ENCODE results near the gene LRRN2. TPM values are rescaled to one million over a fixed set of nuclear protein-coding genes. Genes with fewer than 3 reads are reported as not detected.

Gene LRRN2
- total and polyA plus RNA-seq, 9 of the 15 experiments (the other 6 are each of a cell fraction or from before 2014, with no cell fraction given): 0.05 TPM; not detected in 8

DNA sequence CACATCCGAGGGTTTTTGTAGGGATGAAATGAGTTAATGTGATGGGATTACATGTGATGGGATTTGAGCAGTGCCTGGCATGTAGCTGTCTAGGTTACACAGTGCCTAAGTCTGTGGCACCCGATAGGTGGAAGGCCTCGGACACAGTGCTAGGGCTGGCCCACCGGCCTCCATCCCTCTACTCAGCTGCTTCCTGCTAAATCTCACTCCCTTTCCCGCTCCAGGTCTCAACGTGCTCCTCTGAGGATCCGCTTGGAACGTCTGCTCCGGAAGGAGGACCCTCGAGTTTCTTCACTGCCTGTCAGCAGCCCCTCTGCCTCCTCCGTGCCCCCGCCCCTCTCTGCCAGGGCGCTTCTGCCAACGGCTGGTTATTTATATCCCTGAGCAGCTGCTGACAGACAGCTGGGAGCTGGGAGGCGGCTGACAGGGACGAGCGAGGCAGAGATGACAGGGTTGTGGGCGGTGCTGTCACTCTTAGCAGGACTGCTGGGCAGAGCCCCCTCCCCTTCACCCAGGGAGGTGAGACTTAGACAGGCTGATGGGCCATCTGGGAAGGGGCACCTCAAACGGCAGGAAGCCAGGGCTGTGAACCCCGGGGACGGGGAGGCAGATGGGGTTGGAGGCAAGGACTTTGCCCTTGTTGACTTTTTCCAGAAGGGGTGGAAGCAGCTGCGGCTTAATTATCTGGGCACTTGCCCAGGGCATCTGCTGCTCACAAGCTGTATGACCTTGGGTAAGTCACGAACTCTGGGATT, 26.6 kb upstream of the LRRN2 start (continued):
- TF ChIP-seq, protein P1, sequence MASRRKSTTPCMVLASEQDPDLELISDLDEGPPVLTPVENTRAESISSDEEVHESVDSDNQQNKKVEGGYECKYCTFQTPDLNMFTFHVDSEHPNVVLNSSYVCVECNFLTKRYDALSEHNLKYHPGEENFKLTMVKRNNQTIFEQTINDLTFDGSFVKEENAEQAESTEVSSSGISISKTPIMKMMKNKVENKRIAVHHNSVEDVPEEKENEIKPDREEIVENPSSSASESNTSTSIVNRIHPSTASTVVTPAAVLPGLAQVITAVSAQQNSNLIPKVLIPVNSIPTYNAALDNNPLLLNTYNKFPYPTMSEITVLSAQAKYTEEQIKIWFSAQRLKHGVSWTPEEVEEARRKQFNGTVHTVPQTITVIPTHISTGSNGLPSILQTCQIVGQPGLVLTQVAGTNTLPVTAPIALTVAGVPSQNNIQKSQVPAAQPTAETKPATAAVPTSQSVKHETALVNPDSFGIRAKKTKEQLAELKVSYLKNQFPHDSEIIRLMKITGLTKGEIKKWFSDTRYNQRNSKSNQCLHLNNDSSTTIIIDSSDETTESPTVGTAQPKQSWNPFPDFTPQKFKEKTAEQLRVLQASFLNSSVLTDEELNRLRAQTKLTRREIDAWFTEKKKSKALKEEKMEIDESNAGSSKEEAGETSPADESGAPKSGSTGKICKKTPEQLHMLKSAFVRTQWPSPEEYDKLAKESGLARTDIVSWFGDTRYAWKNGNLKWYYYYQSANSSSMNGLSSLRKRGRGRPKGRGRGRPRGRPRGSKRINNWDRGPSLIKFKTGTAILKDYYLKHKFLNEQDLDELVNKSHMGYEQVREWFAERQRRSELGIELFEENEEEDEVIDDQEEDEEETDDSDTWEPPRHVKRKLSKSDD (conservative IDR thresholded peaks at IDR 0.05; ENCODE audit: low read length): 0 out of 2 replicates have a peak, but pooled peaks have one; percentile 3
- TF ChIP-seq, protein P2, sequence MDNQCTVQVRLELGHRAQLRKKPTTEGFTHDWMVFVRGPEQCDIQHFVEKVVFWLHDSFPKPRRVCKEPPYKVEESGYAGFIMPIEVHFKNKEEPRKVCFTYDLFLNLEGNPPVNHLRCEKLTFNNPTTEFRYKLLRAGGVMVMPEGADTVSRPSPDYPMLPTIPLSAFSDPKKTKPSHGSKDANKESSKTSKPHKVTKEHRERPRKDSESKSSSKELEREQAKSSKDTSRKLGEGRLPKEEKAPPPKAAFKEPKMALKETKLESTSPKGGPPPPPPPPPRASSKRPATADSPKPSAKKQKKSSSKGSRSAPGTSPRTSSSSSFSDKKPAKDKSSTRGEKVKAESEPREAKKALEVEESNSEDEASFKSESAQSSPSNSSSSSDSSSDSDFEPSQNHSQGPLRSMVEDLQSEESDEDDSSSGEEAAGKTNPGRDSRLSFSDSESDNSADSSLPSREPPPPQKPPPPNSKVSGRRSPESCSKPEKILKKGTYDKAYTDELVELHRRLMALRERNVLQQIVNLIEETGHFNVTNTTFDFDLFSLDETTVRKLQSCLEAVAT (IDR thresholded peaks at IDR 0.05): no peak
- TF ChIP-seq PBX2 (CRISPR knock-in tag; IDR thresholded peaks at IDR 0.05; ENCODE audit: low read depth) (no peak), PBX2 (tag; conservative IDR thresholded peaks at IDR 0.05; ENCODE audit: low read depth) (peak; percentile 65), SRSF3 (IDR thresholded peaks at IDR 0.05; ENCODE audit: insufficient read depth, low read length) (0 out of 2 replicates have a peak, but pooled peaks have one; percentile 69), TFAP4 (CRISPR knock-in tag; IDR thresholded peaks at IDR 0.05; ENCODE audit: borderline replicate concordance) (peak; percentile 69; the same call in 1 of the 2 replicates), ADNP (tag; IDR thresholded peaks at IDR 0.05) (peak; percentile 96), TOE1 (IDR thresholded peaks at IDR 0.05; ENCODE audit: borderline replicate concordance) (no peak), TOE1 (CRISPR knock-in tag; IDR thresholded peaks at IDR 0.05; ENCODE audit: borderline replicate concordance, low read depth) (no peak), ZNF134 (CRISPR knock-in tag; conservative IDR thresholded peaks at IDR 0.05) (peak; percentile 81), HDGF (IDR thresholded peaks at IDR 0.05) (0 out of 2 replicates have a peak, but pooled peaks have one; percentile 12)
- TF ChIP-seq, protein P3, sequence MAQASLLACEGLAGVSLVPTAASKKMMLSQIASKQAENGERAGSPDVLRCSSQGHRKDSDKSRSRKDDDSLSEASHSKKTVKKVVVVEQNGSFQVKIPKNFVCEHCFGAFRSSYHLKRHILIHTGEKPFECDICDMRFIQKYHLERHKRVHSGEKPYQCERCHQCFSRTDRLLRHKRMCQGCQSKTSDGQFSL (CRISPR knock-in tag; IDR thresholded peaks at IDR 0.05): no peak
- TF ChIP-seq, protein P3 (tag; IDR thresholded peaks at IDR 0.05): 0 out of 4 replicates have a peak, but pooled peaks of 1 of the 2 experiments have one; percentile 2

Measured in K562 (cell line).